Measurements from ENCODE around the gene TNRC18.
A peak's percentile ranks its signal among the peaks of the same experiment; 100 is the strongest.

TNRC18 gene

DNA sequence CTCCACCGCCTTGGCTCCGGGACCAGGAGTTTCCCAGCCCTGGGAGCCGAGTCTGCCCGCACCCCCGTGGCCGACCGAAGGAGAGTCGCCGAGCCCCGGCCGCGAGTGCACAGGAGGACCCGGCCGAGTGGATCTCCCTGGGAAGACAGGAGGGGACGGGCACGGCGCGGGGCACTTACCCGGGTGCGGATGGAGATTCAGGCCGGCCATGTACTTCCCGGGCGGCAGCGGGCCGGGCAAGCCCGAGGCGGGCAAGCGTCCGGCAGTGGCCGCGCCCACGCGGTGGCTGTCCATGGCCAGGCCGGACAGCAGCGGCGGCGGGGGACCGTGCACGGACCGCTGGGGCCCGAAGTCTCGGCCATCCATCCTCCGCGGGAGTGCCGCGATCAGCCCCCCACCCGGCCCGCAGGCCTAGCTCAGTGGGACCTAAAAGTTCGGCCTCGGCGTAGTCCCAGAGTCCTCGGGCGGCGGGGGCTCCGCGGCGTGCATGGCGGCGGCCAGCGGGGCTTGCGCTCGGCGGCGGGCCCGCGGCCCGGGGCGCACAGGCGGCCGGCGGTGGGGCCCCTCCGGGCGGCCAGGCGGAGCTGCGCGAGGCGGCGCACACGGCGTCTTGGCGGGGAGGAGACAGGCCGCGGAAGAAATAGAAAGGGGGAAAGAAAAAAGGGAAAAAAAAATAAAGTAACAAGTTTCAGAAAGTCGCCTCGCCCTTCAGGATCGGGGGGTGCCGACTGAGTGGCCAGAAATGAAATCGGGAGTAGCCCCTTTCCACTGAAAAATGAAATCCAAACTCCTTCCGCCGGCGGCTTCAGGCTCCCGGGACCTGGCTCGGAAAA lies 2.5 kb downstream of the TNRC18 start:
- TF ChIP-seq, protein P1, sequence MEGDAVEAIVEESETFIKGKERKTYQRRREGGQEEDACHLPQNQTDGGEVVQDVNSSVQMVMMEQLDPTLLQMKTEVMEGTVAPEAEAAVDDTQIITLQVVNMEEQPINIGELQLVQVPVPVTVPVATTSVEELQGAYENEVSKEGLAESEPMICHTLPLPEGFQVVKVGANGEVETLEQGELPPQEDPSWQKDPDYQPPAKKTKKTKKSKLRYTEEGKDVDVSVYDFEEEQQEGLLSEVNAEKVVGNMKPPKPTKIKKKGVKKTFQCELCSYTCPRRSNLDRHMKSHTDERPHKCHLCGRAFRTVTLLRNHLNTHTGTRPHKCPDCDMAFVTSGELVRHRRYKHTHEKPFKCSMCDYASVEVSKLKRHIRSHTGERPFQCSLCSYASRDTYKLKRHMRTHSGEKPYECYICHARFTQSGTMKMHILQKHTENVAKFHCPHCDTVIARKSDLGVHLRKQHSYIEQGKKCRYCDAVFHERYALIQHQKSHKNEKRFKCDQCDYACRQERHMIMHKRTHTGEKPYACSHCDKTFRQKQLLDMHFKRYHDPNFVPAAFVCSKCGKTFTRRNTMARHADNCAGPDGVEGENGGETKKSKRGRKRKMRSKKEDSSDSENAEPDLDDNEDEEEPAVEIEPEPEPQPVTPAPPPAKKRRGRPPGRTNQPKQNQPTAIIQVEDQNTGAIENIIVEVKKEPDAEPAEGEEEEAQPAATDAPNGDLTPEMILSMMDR (IDR thresholded peaks at IDR 0.05; ENCODE audit: poor library complexity, severe bottlenecking): no peak
- ATAC-seq (ENCODE audit: low read depth): no peak
- Histone ChIP-seq H3K4me1 (ENCODE audit: insufficient read depth, poor library complexity, severe bottlenecking) (peaks cover 11% of the 10 kb centered on the region), H3K36me3 (ENCODE audit: low read depth) (peaks cover 5% of the 10 kb centered on the region; the same call in 1 of the 2 replicates), H3K9me3 (ENCODE audit: severe bottlenecking) (no peaks in the 10 kb centered on the region), H3K27ac (ENCODE audit: poor library complexity, severe bottlenecking) (peak overlapping the region; percentile 98), H3K4me3 (ENCODE audit: severe bottlenecking) (peak overlapping the region; percentile 69), H3K27me3 (ENCODE audit: insufficient read depth, poor library complexity, severe bottlenecking) (no peaks in the 10 kb centered on the region)
- peak; percentile 70 for DNase-seq (ENCODE audit: low spot score)

DNA sequence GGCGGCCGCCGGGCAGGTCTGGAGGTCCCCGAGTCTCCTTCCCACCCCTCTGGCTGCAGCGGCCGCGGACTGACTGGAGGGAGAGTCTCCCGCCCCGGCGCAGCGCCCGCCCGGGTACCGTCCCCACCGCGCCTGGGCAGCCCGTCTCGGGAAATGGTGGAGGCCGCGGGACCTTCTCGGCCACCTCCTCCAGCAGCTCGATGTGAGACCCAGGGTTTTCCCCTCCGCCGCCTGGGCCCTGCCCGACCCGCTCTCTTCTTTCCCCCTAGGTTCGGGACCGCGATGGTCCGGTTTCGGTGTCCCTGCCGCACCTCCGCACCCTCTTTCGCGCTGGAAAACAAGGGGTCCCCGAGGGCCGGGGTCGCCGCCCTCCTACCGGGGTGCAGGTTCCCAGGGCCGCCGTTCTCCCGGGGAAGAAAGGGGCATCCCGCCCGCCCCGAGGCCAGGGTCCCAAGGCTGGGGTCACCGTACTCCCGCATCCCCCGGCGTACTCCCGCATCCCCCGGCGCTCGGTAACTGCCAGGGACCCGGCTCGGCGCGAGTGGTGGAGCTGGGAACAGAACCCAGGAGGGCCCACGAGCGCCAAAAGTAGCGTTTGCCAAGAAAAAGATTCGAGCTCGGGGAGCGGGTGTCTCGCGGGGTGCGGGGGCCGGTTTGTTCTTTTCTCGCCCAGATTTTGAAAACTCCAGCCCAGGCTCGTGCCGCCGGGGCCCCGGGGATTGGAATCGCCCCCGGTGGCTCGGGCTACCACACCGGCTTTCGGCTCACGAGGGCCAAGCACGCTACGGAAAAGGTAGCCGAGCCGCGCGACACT lies 3.4 kb downstream of the TNRC18 start:
- peak overlapping the region; percentile 98 for H3K27ac ChIP-seq (ENCODE audit: poor library complexity, severe bottlenecking)
- H3K4me1 ChIP-seq (ENCODE audit: insufficient read depth, poor library complexity, severe bottlenecking): peaks cover 11% of the 10 kb centered on the region
- H3K9me3 ChIP-seq (ENCODE audit: severe bottlenecking): no peaks in the 10 kb centered on the region
- ATAC-seq (ENCODE audit: low read depth) (0 out of 3 replicates have a peak, but pooled peaks have one; percentile 2), DNase-seq (ENCODE audit: low spot score) (peak; percentile 61)
- peaks cover 5% of the 10 kb centered on the region; the same call in 1 of the 2 replicates for H3K36me3 ChIP-seq (ENCODE audit: low read depth)
- TF ChIP-seq, protein P1 (IDR thresholded peaks at IDR 0.05; ENCODE audit: poor library complexity, severe bottlenecking): no peak
- H3K4me3 ChIP-seq (ENCODE audit: severe bottlenecking): peak overlapping the region; percentile 69
- H3K27me3 ChIP-seq (ENCODE audit: insufficient read depth, poor library complexity, severe bottlenecking): no peaks in the 10 kb centered on the region

DNA sequence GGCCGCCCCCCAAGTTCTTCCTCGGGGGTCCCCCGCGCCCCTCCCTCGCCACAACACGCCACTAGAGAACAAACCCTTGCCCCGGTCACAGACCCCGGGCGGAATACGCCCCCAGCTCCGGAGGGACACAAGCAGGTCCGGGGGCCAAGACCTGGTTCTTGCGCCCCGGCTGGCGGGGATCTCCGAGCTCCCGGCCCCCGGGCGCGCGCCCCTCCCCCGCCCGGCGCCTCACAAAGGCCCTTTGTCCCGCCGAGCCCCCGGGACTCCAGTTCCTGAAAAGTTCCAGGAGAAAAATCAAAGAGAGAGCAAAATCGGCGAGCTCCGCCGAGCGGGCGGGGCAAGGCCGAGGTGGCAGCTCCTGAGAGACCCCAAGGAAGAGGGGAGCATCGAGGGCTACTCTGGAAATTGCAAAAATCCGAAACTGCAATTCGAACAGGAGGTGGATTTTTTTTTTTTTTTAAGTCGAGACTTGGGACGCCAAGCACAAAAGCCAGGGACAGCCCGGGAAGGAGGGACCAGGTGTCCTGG lies 4.0 kb downstream of the TNRC18 start:
- H3K4me1 ChIP-seq (ENCODE audit: insufficient read depth, poor library complexity, severe bottlenecking): peaks cover 11% of the 10 kb centered on the region
- TF ChIP-seq, protein P1 (IDR thresholded peaks at IDR 0.05; ENCODE audit: poor library complexity, severe bottlenecking): no peak
- H3K27me3 ChIP-seq (ENCODE audit: insufficient read depth, poor library complexity, severe bottlenecking): no peaks in the 10 kb centered on the region
- H3K9me3 ChIP-seq (ENCODE audit: severe bottlenecking): no peaks in the 10 kb centered on the region
- ATAC-seq (ENCODE audit: low read depth) (no peak), DNase-seq (ENCODE audit: low spot score) (no peak)
- H3K27ac ChIP-seq (ENCODE audit: poor library complexity, severe bottlenecking): peak overlapping the region; percentile 98
- H3K4me3 ChIP-seq (ENCODE audit: severe bottlenecking): peak overlapping the region; percentile 69
- H3K36me3 ChIP-seq (ENCODE audit: low read depth): peaks cover 5% of the 10 kb centered on the region; the same call in 1 of the 2 replicates

DNA sequence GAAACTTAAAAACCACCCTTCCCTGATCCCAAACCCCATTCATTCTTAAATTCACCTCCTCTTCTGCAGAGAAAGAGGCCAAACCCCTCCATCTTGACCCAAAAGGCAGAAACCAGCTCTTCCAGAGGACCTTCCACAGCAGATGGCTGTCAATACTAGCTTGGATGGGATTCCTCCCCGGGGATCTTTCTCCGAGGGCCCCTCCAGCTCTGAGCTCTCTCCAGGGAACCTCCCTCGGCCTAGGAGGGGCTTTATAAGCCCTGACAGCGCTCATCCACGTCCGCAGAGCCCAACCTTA lies 5.4 kb downstream of the TNRC18 start:
- Histone ChIP-seq H3K27ac (ENCODE audit: poor library complexity, severe bottlenecking) (peak overlapping the region; percentile 98), H3K9me3 (ENCODE audit: severe bottlenecking) (no peaks in the 10 kb centered on the region), H3K4me3 (ENCODE audit: severe bottlenecking) (no peak overlapping the region), H3K36me3 (ENCODE audit: low read depth) (peaks cover 5% of the 10 kb centered on the region; the same call in 1 of the 2 replicates), H3K27me3 (ENCODE audit: insufficient read depth, poor library complexity, severe bottlenecking) (no peaks in the 10 kb centered on the region), H3K4me1 (ENCODE audit: insufficient read depth, poor library complexity, severe bottlenecking) (peaks cover 11% of the 10 kb centered on the region)
- no peak for DNase-seq (ENCODE audit: low spot score)
- no peak for ATAC-seq (ENCODE audit: low read depth)
- TF ChIP-seq, protein P1 (IDR thresholded peaks at IDR 0.05; ENCODE audit: poor library complexity, severe bottlenecking): no peak

All from RWPE2 (cell line).